PC-3 (cell line): ENCODE results near the gene DRD2. TPM values are rescaled to one million over a fixed set of nuclear protein-coding genes. Genes with fewer than 3 reads are reported as not detected.

Experiments used
- ATAC-seq: fragments of 200-7000 bp; cut with Tn5 transposase; 2 replicates; pipeline ENCODE4 v1.9.1; 2020; ENCODE audit warnings: mild to moderate bottlenecking, moderate library complexity
- BruUV-seq: library from RNA; stranded (reverse); fragments of 400-500 nt; replicated peaks from 2 replicates; lab custom pipeline; 2021; lab: Mats Ljungman, UMichigan
- CTCF ChIA-PET: fragments of 300-600 bp; sonication (Branson Sonifier 250); formaldehyde crosslinking; loops from one replicate; lab custom pipeline; 2022; ENCODE audit warnings: antibody characterized with exemption; lab: Charles Lee
- POLR2A ChIA-PET: fragments of 300-600 bp; sonication (Branson Sonifier 250); formaldehyde crosslinking; loops from one replicate; lab custom pipeline; 2022; ENCODE audit warnings: antibody characterized with exemption; ENCODE audit not compliant: unreplicated experiment; lab: Charles Lee
- DNase-seq: peaks from one replicate; pipeline ENCODE4 v3.0.0-alpha.2; 2015
- H2AFZ ChIP-seq: fragments of 300-600 bp; sonication (generic); 2 replicates; pipeline ENCODE4 v1.6.0; 2016; ENCODE audit warnings: antibody characterized with exemption, low read length
- H3F3A ChIP-seq: fragments of 300-600 bp; sonication (generic); one replicate; pipeline ENCODE4 v1.6.0; 2017; ENCODE audit warnings: antibody characterized with exemption, low read length, control low read depth, mild to moderate bottlenecking; ENCODE audit not compliant: unreplicated experiment
- H3K27ac ChIP-seq: fragments of 300-600 bp; sonication (generic); 2 replicates; pipeline ENCODE4 v1.5.1; 2016; ENCODE audit warnings: mild to moderate bottlenecking, low read length
- H3K27me3 ChIP-seq: fragments of 300-600 bp; sonication (generic); 2 replicates; pipeline ENCODE4 v1.6.1; 2016; ENCODE audit warnings: low read length, mixed read lengths
- H3K36me3 ChIP-seq: fragments of 300-600 bp; sonication (generic); 2 replicates; pipeline ENCODE4 v1.6.1; 2016; ENCODE audit warnings: low read depth, mixed run types, low read length, mixed read lengths
- H3K4me1 ChIP-seq: fragments of 300-600 bp; sonication (generic); 2 replicates; pipeline ENCODE4 v1.5.1; 2016; ENCODE audit warnings: low read length; ENCODE audit not compliant: insufficient read depth
- H3K4me2 ChIP-seq: fragments of 300-600 bp; sonication (generic); 2 replicates; pipeline ENCODE4 v1.6.0; 2016; ENCODE audit warnings: low read length
- H3K4me3 ChIP-seq: fragments of 300-600 bp; sonication (generic); 2 replicates; pipeline ENCODE4 v1.5.1; 2016; ENCODE audit warnings: mild to moderate bottlenecking, low read length, mixed read lengths
- H3K79me2 ChIP-seq: fragments of 300-600 bp; sonication (generic); 2 replicates; pipeline ENCODE4 v1.6.1; 2017; ENCODE audit warnings: low read length, mixed read lengths
- H3K9ac ChIP-seq: fragments of 300-600 bp; sonication (generic); 2 replicates; pipeline ENCODE4 v1.6.0; 2016; ENCODE audit warnings: mild to moderate bottlenecking, low read length
- H3K9me2 ChIP-seq: fragments of 300-600 bp; sonication (generic); replicated peaks from 2 replicates; pipeline ENCODE4 v1.6.1; 2016; ENCODE audit warnings: mixed run types, low read length, mixed read lengths
- H3K9me3 ChIP-seq: fragments of 300-600 bp; sonication (generic); 2 replicates; pipeline ENCODE4 v1.6.1; 2016; ENCODE audit warnings: low read length, mixed read lengths
- H4K20me1 ChIP-seq: fragments of 300-600 bp; sonication (generic); 2 replicates; pipeline ENCODE4 v1.6.1; 2016; ENCODE audit warnings: low read length, mixed read lengths
- EZH2 ChIP-seq: fragments of 300-600 bp; sonication (generic); IDR thresholded peaks from one replicate; pipeline ENCODE4 v1.6.1; 2017; ENCODE audit warnings: antibody characterized with exemption, mild to moderate bottlenecking, low read length; ENCODE audit not compliant: unreplicated experiment
- EZH2phosphoT487 ChIP-seq: fragments of 300-600 bp; sonication (generic); IDR thresholded peaks from 2 replicates; pipeline ENCODE4 v1.6.1; 2018; ENCODE audit warnings: mild to moderate bottlenecking, antibody characterized with exemption, low read length, borderline replicate concordance
- intact Hi-C: fragments of 100-400 bp; cut with micrococcal nuclease; formaldehyde crosslinking; loops from 2 replicates; pipeline ENCODE4 v1.9.0; 2023
- total RNA-seq: library from RNA; depleted of rRNA; stranded (reverse); fragments of >200 nt; gene quantifications from 2 replicates; pipeline ENCODE4 v1.2.3, GENCODE V29; 2014
- TF ChIP-seq, protein P1 (sequence below): fragments of 300-600 bp; sonication (generic); conservative IDR thresholded peaks from 2 replicates; pipeline ENCODE4 v1.5.1; 2017; ENCODE audit warnings: antibody characterized with exemption, low read depth, mild to moderate bottlenecking, low read length

DRD2 gene
- total RNA-seq, 1 experiment from 2014 or later, result not detected

DNA sequence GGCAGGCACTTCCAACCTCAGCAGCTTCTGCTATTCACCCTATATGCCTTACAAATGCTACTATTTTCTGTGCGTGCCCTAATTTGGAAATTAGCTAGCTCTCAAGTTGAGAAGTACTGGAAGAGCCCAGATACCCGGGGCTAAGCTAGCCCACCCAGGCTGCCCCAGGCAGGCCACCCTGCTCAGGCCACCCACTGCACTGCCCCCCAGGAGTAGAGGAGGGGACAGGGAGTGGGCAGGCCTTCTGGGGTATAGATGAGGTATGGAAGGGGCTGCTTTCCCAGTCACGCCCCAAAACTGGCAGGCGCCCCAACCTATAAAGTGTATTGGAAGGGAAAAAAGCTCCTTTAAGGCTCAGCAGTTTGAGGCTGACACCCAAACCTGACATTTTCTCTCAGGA is 43.5 kb downstream of the DRD2 start:
- intact Hi-C loops, result no loop called here
- no peak overlapping the region for H3K4me2 ChIP-seq
- TF ChIP-seq, protein P1, sequence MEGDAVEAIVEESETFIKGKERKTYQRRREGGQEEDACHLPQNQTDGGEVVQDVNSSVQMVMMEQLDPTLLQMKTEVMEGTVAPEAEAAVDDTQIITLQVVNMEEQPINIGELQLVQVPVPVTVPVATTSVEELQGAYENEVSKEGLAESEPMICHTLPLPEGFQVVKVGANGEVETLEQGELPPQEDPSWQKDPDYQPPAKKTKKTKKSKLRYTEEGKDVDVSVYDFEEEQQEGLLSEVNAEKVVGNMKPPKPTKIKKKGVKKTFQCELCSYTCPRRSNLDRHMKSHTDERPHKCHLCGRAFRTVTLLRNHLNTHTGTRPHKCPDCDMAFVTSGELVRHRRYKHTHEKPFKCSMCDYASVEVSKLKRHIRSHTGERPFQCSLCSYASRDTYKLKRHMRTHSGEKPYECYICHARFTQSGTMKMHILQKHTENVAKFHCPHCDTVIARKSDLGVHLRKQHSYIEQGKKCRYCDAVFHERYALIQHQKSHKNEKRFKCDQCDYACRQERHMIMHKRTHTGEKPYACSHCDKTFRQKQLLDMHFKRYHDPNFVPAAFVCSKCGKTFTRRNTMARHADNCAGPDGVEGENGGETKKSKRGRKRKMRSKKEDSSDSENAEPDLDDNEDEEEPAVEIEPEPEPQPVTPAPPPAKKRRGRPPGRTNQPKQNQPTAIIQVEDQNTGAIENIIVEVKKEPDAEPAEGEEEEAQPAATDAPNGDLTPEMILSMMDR, result no peak
- TF ChIP-seq EZH2phosphoT487 (no peak), EZH2 (no peak)
- H3K9me2 ChIP-seq, result no peaks in the 10 kb centered on the region
- no peak overlapping the region for H3K27ac ChIP-seq
- H4K20me1 ChIP-seq, result no peaks in the 10 kb centered on the region
- H2AFZ ChIP-seq, result no peak overlapping the region
- ChIA-PET CTCF (no interaction called here), POLR2A (no interaction called here)
- no peak overlapping the region for H3K9ac ChIP-seq
- DNase-seq, result no peak
- H3K4me1 ChIP-seq, result peaks cover 9% of the 10 kb centered on the region
- no peaks in the 10 kb centered on the region for H3F3A ChIP-seq
- BruUV-seq, result no TSS peak
- H3K79me2 ChIP-seq, result no peaks in the 10 kb centered on the region
- H3K36me3 ChIP-seq, result no peaks in the 10 kb centered on the region
- H3K27me3 ChIP-seq, result no peaks in the 10 kb centered on the region
- H3K9me3 ChIP-seq, result no peaks in the 10 kb centered on the region
- no peak for ATAC-seq
- H3K4me3 ChIP-seq, result no peak overlapping the region

DNA sequence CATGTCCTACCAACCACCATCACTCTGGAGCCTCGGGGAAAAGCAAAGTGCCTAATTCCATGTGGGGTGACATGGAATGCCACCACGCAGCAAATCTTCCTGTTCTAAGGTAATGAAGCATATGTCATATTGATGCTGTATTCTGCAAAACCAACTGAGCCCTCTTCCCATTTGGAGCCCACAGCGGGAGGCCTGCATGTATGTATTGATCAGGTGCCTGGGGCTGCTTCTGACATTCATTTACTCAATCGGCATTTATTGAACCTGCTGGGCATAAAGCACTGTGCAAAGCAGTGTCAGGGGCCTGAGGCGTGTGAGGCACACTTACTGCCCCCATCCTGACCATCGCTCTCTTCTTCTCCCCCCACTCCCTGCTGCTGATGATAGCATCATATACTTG is 48.5 kb downstream of the DRD2 start:
- DNase-seq (no peak), ATAC-seq (no peak)
- Histone ChIP-seq H3K9me2 (no peaks in the 10 kb centered on the region), H3F3A (no peaks in the 10 kb centered on the region), H3K27ac (no peak overlapping the region), H3K79me2 (no peaks in the 10 kb centered on the region), H3K9ac (no peak overlapping the region), H2AFZ (no peak overlapping the region), H4K20me1 (no peaks in the 10 kb centered on the region), H3K4me2 (no peak overlapping the region), H3K36me3 (no peaks in the 10 kb centered on the region), H3K27me3 (no peaks in the 10 kb centered on the region), H3K4me1 (peaks cover 9% of the 10 kb centered on the region), H3K4me3 (no peak overlapping the region), H3K9me3 (no peaks in the 10 kb centered on the region)
- POLR2A ChIA-PET, result no interaction called here
- intact Hi-C loops, result no loop called here
- BruUV-seq, result no TSS peak
- CTCF ChIA-PET, result no interaction called here
- TF ChIP-seq EZH2, result no peak
- TF ChIP-seq, protein P1, result no peak
- no peak for TF ChIP-seq EZH2phosphoT487

DNA sequence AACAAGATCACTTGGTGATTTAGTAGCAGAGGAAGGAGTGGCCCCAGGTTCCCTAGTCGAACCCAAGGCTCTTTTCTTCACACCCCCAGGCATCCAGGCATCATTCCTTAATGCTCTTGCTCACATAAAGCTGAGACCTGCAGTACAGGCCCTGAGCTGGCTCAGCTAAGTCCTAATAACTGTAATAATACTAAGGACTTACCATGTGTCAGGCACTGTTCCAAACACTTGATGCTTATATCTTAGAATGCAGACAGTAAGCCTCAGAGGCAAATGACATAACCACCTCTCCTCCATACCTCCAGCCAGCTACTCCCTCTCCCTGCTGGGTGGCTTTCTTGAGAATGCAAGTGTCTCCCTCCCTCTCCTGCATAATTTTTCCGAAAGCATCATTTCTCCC is 54.4 kb downstream of the DRD2 start:
- DNase-seq, result no peak
- POLR2A ChIA-PET, result no interaction called here

More for the DNA sequence above, 54.4 kb downstream of the DRD2 start:
- peaks cover 6% of the 10 kb centered on the region; the same call in 1 of the 2 replicates for H3K27me3 ChIP-seq
- TF ChIP-seq EZH2 (no peak), EZH2phosphoT487 (no peak)
- TF ChIP-seq, protein P1, result no peak
- BruUV-seq, result no TSS peak
- no peaks in the 10 kb centered on the region for H3F3A ChIP-seq
- no peak overlapping the region for H3K27ac ChIP-seq
- H3K79me2 ChIP-seq, result no peaks in the 10 kb centered on the region
- H2AFZ ChIP-seq, result no peak overlapping the region
- no peaks in the 10 kb centered on the region for H3K9me2 ChIP-seq
- no peaks in the 10 kb centered on the region for H3K9me3 ChIP-seq
- CTCF ChIA-PET, result no interaction called here
- H3K36me3 ChIP-seq, result no peaks in the 10 kb centered on the region
- no peaks in the 10 kb centered on the region for H4K20me1 ChIP-seq
- no peak for ATAC-seq
- intact Hi-C loops, result no loop called here
- peaks cover 11% of the 10 kb centered on the region for H3K4me1 ChIP-seq
- no peak overlapping the region for H3K4me2 ChIP-seq
- H3K4me3 ChIP-seq, result no peak overlapping the region
- no peak overlapping the region for H3K9ac ChIP-seq
